DND-41 (cell line): ENCODE data around the gene KRTAP6-3.

Experiments
- ATAC-seq: fragments of 200-7000 bp; cut with Tn5 transposase; 3 replicates; pipeline ENCODE4 v1.9.1; 2021; ENCODE audit warnings: low read depth; ENCODE audit not compliant: insufficient read depth
- DNase-seq: peaks from one replicate; pipeline ENCODE4 v3.0.0-alpha.2; 2020
- H2AFZ ChIP-seq: 2 replicates; pipeline ENCODE4 v1.6.0; 2012; ENCODE audit warnings: low read depth, low read length
- H3K27ac ChIP-seq: 2 replicates; pipeline ENCODE4 v1.5.1; 2012; ENCODE audit warnings: low read length, inconsistent platforms
- H3K27me3 ChIP-seq: fragments of 200-600 bp; sonication (generic); 2 replicates; pipeline ENCODE4 v1.6.0; 2012; ENCODE audit warnings: low read length, mild to moderate bottlenecking, inconsistent platforms; ENCODE audit not compliant: insufficient read depth, poor library complexity
- H3K36me3 ChIP-seq: 2 replicates; pipeline ENCODE4 v1.5.1; 2012; ENCODE audit warnings: low read length, inconsistent platforms; ENCODE audit not compliant: insufficient read depth
- H3K4me1 ChIP-seq: 2 replicates; pipeline ENCODE4 v1.5.1; 2012; ENCODE audit warnings: mild to moderate bottlenecking, low read length; ENCODE audit not compliant: insufficient read depth
- H3K4me2 ChIP-seq: 2 replicates; pipeline ENCODE4 v1.6.0; 2012; ENCODE audit warnings: mild to moderate bottlenecking, moderate library complexity, low read length, inconsistent platforms; ENCODE audit not compliant: insufficient read depth
- H3K4me3 ChIP-seq, 2 experiments: fragments of 200-600 bp in 1 of 2; shearing (Covaris generic) in 1 of 2; 2 replicates each; pipeline ENCODE4 v1.5.1; 2012 to 2016; ENCODE audit warnings: inconsistent platforms in 2 of 2, low read length in 2 of 2, mild to moderate bottlenecking in 2 of 2, low read depth in 1 of 2, moderate library complexity in 1 of 2
- H3K79me2 ChIP-seq: 2 replicates; pipeline ENCODE4 v1.6.0; 2012; ENCODE audit warnings: low read length, inconsistent platforms; ENCODE audit not compliant: insufficient read depth
- H3K9ac ChIP-seq: 2 replicates; pipeline ENCODE4 v1.6.0; 2012; ENCODE audit warnings: low read depth, mild to moderate bottlenecking, inconsistent platforms, low read length, moderate library complexity
- H3K9me3 ChIP-seq: 2 replicates; pipeline ENCODE4 v1.5.1; 2012; ENCODE audit warnings: low read length, moderate library complexity, mild to moderate bottlenecking, inconsistent platforms; ENCODE audit not compliant: insufficient read depth, severe bottlenecking
- H4K20me1 ChIP-seq: 2 replicates; pipeline ENCODE4 v1.6.0; 2012; ENCODE audit warnings: low read length; ENCODE audit not compliant: insufficient read depth
- EZH2 ChIP-seq: IDR thresholded peaks from 3 replicates; pipeline ENCODE4 v1.6.1; 2012; ENCODE audit warnings: borderline replicate concordance, low read depth, mild to moderate bottlenecking, moderate library complexity, low read length, inconsistent platforms; ENCODE audit not compliant: severe bottlenecking
- TF ChIP-seq, protein P1 (sequence below): IDR thresholded peaks from 2 replicates; pipeline ENCODE4 v1.5.1; 2012; ENCODE audit warnings: borderline replicate concordance, low read length, moderate library complexity, mild to moderate bottlenecking; ENCODE audit not compliant: poor library complexity, severe bottlenecking; ENCODE audit errors: extremely low read depth

KRTAP6-3 gene

DNA sequence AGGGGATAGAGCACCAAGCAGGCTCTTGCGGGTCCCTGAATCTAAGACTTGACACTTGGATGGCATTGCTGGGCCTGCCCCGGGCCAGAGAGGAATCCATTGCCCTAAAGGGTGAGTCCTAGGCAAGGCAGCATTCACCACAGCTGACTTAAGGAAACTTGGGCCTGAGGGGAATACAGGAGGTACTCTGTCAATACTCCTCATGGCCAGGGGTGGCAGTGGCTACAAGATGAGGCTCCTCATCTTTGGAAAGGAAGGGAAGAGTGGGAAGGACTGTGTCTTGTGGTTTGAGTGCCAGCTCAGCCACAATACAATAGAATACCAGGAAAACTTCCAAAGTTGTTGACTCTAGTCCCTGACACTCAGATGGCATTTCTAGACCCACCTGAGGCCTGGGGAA lies 13.7 kb downstream of the KRTAP6-3 start:
- no peak overlapping the region for H3K9ac ChIP-seq
- no peaks in the 10 kb centered on the region for H3K79me2 ChIP-seq
- no peaks in the 10 kb centered on the region for H3K36me3 ChIP-seq
- H3K9me3 ChIP-seq: no peaks in the 10 kb centered on the region
- no peak overlapping the region for H2AFZ ChIP-seq
- ATAC-seq (no peak), DNase-seq (no peak)
- H3K4me3 ChIP-seq: no peak overlapping the region
- H3K4me2 ChIP-seq: no peak overlapping the region
- H4K20me1 ChIP-seq: no peaks in the 10 kb centered on the region
- TF ChIP-seq EZH2: no peak
- TF ChIP-seq, protein P1, sequence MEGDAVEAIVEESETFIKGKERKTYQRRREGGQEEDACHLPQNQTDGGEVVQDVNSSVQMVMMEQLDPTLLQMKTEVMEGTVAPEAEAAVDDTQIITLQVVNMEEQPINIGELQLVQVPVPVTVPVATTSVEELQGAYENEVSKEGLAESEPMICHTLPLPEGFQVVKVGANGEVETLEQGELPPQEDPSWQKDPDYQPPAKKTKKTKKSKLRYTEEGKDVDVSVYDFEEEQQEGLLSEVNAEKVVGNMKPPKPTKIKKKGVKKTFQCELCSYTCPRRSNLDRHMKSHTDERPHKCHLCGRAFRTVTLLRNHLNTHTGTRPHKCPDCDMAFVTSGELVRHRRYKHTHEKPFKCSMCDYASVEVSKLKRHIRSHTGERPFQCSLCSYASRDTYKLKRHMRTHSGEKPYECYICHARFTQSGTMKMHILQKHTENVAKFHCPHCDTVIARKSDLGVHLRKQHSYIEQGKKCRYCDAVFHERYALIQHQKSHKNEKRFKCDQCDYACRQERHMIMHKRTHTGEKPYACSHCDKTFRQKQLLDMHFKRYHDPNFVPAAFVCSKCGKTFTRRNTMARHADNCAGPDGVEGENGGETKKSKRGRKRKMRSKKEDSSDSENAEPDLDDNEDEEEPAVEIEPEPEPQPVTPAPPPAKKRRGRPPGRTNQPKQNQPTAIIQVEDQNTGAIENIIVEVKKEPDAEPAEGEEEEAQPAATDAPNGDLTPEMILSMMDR: peak; percentile 9
- no peak overlapping the region for H3K27ac ChIP-seq
- no peaks in the 10 kb centered on the region for H3K27me3 ChIP-seq
- no peaks in the 10 kb centered on the region for H3K4me1 ChIP-seq

DNA sequence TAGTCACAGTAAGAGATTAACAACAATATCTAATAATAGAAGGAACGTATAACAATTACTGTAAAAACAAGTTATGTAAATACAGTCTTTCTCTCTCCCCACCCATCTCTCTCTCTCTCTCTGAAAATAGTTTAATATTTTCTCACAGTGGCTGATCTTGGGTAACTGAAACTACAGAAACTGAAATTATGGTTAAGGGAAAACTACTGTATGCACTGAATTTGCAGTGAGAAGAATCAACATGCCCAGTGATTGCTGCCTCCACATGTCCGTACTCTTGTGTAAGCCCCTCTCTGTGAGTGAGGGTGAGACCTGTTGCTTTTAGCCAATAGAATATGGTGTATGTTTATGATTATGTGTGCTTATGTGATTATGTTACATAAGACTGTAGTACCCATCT lies 19.9 kb downstream of the KRTAP6-3 start:
- Histone ChIP-seq H3K4me3 (no peak overlapping the region), H3K4me1 (no peaks in the 10 kb centered on the region), H3K36me3 (no peaks in the 10 kb centered on the region), H3K27me3 (no peaks in the 10 kb centered on the region), H3K27ac (no peak overlapping the region), H3K9ac (no peak overlapping the region), H2AFZ (no peak overlapping the region), H3K9me3 (no peaks in the 10 kb centered on the region), H3K4me2 (no peak overlapping the region), H3K79me2 (no peaks in the 10 kb centered on the region), H4K20me1 (no peaks in the 10 kb centered on the region)
- DNase-seq: no peak
- no peak for TF ChIP-seq EZH2
- TF ChIP-seq, protein P1: no peak
- ATAC-seq: no peak

DNA sequence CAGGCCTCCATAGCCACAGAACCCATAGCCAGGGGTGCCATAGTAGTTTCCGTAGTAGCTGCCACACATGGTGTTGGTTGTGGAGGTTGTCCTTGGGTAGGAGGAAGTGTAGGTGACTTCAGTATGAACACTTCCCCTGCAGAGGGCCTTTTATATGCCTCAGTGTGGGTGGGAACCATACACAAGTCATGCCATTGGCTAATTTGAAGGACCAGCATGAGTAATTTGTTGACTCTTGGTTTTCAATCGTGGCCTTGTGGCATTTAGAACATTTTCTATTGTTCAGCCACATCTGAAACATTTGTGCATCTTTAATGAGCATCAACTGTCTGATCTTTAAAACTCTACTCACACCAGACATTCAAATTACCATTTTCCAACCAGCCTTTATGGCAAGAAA lies 21.6 kb downstream of the KRTAP6-3 start, which contains the start of gene KRTAP6-1:
Gene KRTAP6-1, minus strand, starts transcription at position 95 of the 400 bp plus-strand sequence. Its CDS starts 26 bp downstream, at position 69.
- ATAC-seq: no peak
- TF ChIP-seq, protein P1: no peak
- TF ChIP-seq EZH2: no peak
- no peaks in the 10 kb centered on the region for H4K20me1 ChIP-seq
- no peak within 1 kb of the TSS for H3K9ac ChIP-seq
- no peak within 1 kb of the TSS for H3K4me2 ChIP-seq
- no peak within 1 kb of the TSS for H3K4me3 ChIP-seq
- no peak within 1 kb of the TSS for H2AFZ ChIP-seq
- no peaks in the 10 kb centered on the region for H3K9me3 ChIP-seq
- H3K36me3 ChIP-seq: no peaks in the 10 kb centered on the region
- no peaks in the 10 kb centered on the region for H3K4me1 ChIP-seq
- no peak within 1 kb of the TSS for H3K27ac ChIP-seq
- no peak for DNase-seq
- no peaks in the 10 kb centered on the region for H3K27me3 ChIP-seq
- no peaks in the 10 kb centered on the region for H3K79me2 ChIP-seq

DNA sequence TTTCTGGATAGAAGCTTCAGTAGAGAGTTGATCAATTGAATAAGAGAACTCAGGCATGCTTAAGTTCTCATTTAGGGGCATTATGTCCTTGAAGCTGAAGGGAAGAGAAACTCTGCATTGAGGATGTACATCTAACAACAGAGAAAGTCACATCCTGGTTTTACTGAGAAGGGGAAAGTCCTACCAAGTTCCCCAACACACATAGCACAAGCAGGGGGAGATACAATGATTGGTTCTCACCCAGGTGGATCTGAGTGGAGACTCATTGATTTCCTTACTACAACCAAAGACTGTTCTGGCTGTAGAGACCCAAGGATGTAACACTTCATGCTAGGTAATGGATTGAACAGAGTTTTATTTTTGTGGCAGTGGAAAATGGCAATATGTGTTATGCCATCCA lies 23.0 kb downstream of the KRTAP6-3 start:
- no peak overlapping the region for H3K27ac ChIP-seq
- no peaks in the 10 kb centered on the region for H3K9me3 ChIP-seq
- no peak for TF ChIP-seq EZH2
- TF ChIP-seq, protein P1: no peak
- ATAC-seq: no peak
- no peak overlapping the region for H3K4me3 ChIP-seq
- H3K9ac ChIP-seq: no peak overlapping the region
- H3K36me3 ChIP-seq: no peaks in the 10 kb centered on the region
- H2AFZ ChIP-seq: no peak overlapping the region
- no peaks in the 10 kb centered on the region for H3K4me1 ChIP-seq
- no peaks in the 10 kb centered on the region for H3K79me2 ChIP-seq
- no peaks in the 10 kb centered on the region for H4K20me1 ChIP-seq
- H3K27me3 ChIP-seq: no peaks in the 10 kb centered on the region
- H3K4me2 ChIP-seq: no peak overlapping the region
- DNase-seq: no peak
